ENCODE data around the gene ATRIP.

ATRIP gene

DNA sequence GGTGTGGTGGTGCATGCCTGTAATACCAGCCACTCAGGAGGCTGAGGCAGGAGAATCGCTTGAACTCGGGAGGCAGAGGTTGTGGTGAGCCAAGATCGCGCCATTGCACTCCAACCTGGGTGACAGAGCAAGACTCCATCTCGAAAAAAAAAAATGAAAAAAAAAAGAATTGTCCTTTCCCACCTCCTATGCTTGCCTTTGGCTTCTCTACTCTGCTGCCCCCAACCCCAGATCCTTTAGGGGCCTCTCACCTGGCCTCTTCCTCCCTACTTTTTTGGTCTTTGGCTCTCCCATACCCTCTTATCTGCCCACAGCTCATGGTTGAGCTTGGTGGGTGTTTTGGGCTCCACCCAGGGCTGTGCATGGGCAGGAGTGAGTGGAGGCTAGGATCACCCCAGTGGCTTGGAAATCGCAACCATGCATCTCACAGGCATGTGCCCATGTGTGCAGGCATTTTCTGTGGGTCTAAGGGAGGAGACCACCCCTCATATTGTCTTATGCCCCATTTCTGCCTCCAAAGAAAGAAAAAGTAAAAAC lies 59.5 kb downstream of the ATRIP start:
- no peak for DNase-seq

DNA sequence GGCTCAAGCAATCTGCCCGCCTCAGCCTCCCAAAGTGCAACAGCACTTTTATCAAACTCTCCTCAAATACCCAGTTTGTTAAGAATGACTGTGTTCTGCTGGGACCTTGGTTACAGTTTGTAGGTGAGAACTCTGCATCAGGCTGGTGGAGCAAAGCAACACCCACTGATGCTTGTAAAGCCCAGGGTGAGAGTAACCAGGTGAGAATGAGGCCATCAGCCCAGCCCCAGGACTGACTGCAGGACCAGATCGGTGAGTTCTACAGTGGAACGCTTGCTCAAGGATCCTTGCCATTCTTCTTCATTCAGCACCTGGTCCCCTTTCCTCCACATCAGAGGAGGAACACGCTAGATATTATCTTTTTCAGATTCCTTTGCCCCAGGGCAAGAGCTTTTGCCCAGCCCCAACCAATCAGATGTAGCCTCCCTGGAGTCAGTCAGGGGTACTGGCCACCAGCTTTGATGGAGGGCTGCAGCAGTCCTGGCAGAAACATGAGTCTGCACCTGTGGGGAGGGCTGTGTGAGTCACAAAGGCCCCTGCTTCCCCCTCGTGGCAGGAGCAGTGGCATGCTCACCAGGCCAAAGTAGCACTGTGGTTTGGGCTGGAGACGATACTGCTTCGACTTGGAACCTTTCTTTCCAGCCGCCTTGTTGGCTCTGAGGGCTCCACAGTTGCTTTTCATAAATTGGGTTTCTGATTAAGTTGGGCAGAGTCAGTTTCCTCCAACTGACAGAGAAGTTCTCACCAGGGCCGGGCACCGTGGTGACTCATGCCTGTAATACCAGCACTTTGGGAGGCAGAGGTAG lies 60.9 kb downstream of the ATRIP start:
- no peak for DNase-seq

DNA sequence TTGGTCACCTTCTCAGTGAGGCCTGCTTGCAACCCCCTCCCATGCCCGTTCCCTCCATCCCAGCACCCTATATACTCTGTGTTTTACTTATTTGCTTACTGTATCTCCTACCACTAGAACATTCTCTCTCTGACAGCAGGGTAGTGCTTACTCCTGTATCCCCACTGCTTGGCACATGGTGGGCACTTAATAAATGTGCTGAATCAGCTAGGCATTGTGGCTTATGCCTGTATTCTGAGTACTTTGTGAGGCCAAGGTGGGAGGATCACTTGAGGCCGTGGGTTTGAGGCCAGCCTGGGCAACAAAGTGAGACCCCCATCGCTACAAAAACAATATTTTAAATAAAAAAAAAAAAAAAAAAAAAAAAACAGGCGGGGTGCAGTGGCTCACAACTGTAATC lies 65.0 kb downstream of the ATRIP start:
- no peak for DNase-seq

DNA sequence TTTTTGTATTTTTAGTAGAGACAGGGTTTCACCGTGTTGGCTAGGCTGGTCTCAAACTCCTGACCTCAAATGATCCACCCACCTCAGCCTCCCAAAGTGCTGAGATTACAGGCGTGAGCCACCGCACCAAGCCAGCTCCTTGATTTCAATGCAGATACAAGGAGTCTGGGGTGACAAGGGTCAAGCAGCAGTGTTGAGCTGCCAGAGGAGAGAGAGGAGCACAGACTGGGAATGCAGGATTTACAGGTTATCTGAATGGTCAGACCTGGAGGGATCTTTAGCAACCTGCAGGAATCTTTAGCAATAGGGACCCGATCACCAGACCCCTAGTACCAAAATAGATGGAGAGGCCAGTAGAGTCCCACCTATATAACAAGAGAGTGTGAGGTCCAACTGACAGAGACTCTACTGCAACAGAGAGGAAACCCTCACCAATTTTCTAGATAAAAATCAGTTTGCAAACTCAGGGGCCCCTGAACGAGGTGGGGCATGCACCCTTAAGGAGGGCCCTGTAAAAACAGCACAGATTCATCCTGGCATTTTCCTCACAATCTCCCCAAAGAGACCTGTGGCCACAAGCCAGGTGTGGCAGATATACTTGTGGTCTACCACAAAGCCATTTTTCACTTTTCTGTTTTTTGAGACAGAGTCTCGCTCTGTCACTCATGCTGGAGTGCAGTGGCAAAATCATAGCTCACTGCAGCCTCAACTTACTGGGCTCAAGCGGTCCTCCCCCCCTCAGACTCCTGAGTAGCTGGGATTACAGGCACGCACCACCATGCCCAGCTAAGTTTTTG lies 68.1 kb downstream of the ATRIP start:
- no peak for DNase-seq
